Measurements from ENCODE around the gene MRPS18C.
"Not testable (repeated sequence)": the region's sequence is repeated elsewhere in the genome, so short reads cannot be mapped to it uniquely, and the experiment has no call there.

Gene MRPS18C

GRCh38 chr4:83498187-83498586, 42.3 kb downstream of the MRPS18C start:
- DNase-seq (ENCODE audit: low spot score), result no peak

- DNase-seq (ENCODE audit: low spot score), result not testable (repeated sequence)
Observed at GRCh38 chr4:83501671-83502070, 45.8 kb downstream of the MRPS18C start.

- no peak for DNase-seq (ENCODE audit: low spot score)
Observed at GRCh38 chr4:83503974-83504373, 48.1 kb downstream of the MRPS18C start.

- DNase-seq (ENCODE audit: low spot score), result no peak
Observed at GRCh38 chr4:83504503-83504902, 48.6 kb downstream of the MRPS18C start.

GRCh38 chr4:83504996-83505395, 49.1 kb downstream of the MRPS18C start:
- DNase-seq (ENCODE audit: low spot score), result no peak

GRCh38 chr4:83509156-83509585, 53.3 kb downstream of the MRPS18C start:
- peak; percentile 50 for DNase-seq (ENCODE audit: low spot score)

GRCh38 chr4:83510442-83510841, 54.6 kb downstream of the MRPS18C start:
- no peak for DNase-seq (ENCODE audit: low spot score)

Data from ecto neural progenitor cell (in vitro differentiated cells).